IMR-90 (cell line): ENCODE measurements around the gene MBD2. TPM values are rescaled to one million over a fixed set of nuclear protein-coding genes. Genes with fewer than 3 reads are reported as not detected.

ENCODE experiments used
- ATAC-seq: fragments of 200-7000 bp; cut with Tn5 transposase; 2 replicates; pipeline ENCODE4 v1.9.1; 2020; ENCODE audit warnings: low read depth, mild to moderate bottlenecking, moderate library complexity
- BruUV-seq: library from RNA; stranded (reverse); fragments of 400-500 nt; replicated peaks from 2 replicates; lab custom pipeline; 2021; lab: Mats Ljungman, UMichigan
- CTCF ChIA-PET: fragments of 300-600 bp; formaldehyde crosslinking; extraction: SDS; loops from one replicate; lab custom pipeline; 2021; ENCODE audit warnings: antibody characterized with exemption; lab: Yijun Ruan, JAX
- POLR2A ChIA-PET: fragments of 300-600 bp; sonication (Branson Sonifier 250); formaldehyde crosslinking; loops from one replicate; lab custom pipeline; 2022; ENCODE audit warnings: antibody characterized with exemption; ENCODE audit not compliant: unreplicated experiment; lab: Charles Lee
- DNase-seq: peaks from one replicate; pipeline ENCODE4 v3.0.0; 2013
- H2AFZ ChIP-seq: replicated peaks from 2 replicates; pipeline ENCODE3; 2013; ENCODE audit warnings: low read length, mild to moderate bottlenecking; ENCODE audit not compliant: poor library complexity
- H2AK5ac ChIP-seq: 2 replicates; pipeline ENCODE4 v1.6.1; 2013; ENCODE audit warnings: low read depth, low read length, inconsistent platforms
- H2AK9ac ChIP-seq: replicated peaks from 2 replicates; pipeline ENCODE3; 2013; ENCODE audit warnings: mild to moderate bottlenecking, low read depth, low read length, moderate library complexity; ENCODE audit not compliant: poor library complexity
- H2BK120ac ChIP-seq: 2 replicates; pipeline ENCODE4 v1.6.1; 2013; ENCODE audit warnings: low read depth, low read length, inconsistent platforms
- H2BK15ac ChIP-seq: 3 replicates; pipeline ENCODE4 v1.6.1; 2013; ENCODE audit warnings: low read depth, low read length, inconsistent platforms
- H2BK20ac ChIP-seq: 2 replicates; pipeline ENCODE4 v1.6.1; 2013; ENCODE audit warnings: low read depth, mild to moderate bottlenecking, inconsistent platforms, low read length, moderate library complexity
- H2BK5ac ChIP-seq: 2 replicates; pipeline ENCODE4 v1.6.1; 2013; ENCODE audit warnings: mild to moderate bottlenecking, low read depth, low read length, inconsistent platforms; ENCODE audit not compliant: poor library complexity, severe bottlenecking
- H3K14ac ChIP-seq: replicated peaks from 2 replicates; pipeline ENCODE4 v1.6.1; 2013; ENCODE audit warnings: low read depth, low read length, inconsistent platforms
- H3K18ac ChIP-seq: 2 replicates; pipeline ENCODE4 v1.6.1; 2013; ENCODE audit warnings: low read depth, low read length, control low read depth
- H3K23ac ChIP-seq: 2 replicates; pipeline ENCODE4 v1.6.1; 2013; ENCODE audit warnings: low read depth, low read length, inconsistent platforms
- H3K27ac ChIP-seq: 2 replicates; pipeline ENCODE4 v1.5.1; 2013; ENCODE audit warnings: mild to moderate bottlenecking, control low read depth, low read length; ENCODE audit not compliant: insufficient read depth
- H3K27me3 ChIP-seq: 2 replicates; pipeline ENCODE4 v1.6.1; 2013; ENCODE audit warnings: low read length; ENCODE audit not compliant: control insufficient read depth, insufficient read depth
- H3K36me3 ChIP-seq: 2 replicates; pipeline ENCODE4 v1.6.1; 2013; ENCODE audit warnings: low read length, mixed read lengths; ENCODE audit not compliant: control insufficient read depth, insufficient read depth
- H3K4ac ChIP-seq: 2 replicates; pipeline ENCODE4 v1.6.1; 2013; ENCODE audit warnings: low read depth, low read length, inconsistent platforms
- H3K4me1 ChIP-seq: 2 replicates; pipeline ENCODE4 v1.6.1; 2013; ENCODE audit warnings: low read length, mixed read lengths; ENCODE audit not compliant: control insufficient read depth, insufficient read depth
- H3K4me2 ChIP-seq: 2 replicates; pipeline ENCODE4 v1.6.1; 2013; ENCODE audit warnings: low read depth, mild to moderate bottlenecking, control low read depth, low read length, moderate library complexity
- H3K4me3 ChIP-seq: 2 replicates; pipeline ENCODE4 v1.5.1; 2013; ENCODE audit warnings: low read depth, mild to moderate bottlenecking, control low read depth, low read length, moderate library complexity; ENCODE audit not compliant: insufficient read depth
- H3K56ac ChIP-seq: 2 replicates; pipeline ENCODE4 v1.6.1; 2013; ENCODE audit warnings: low read length, inconsistent platforms; ENCODE audit not compliant: insufficient read depth; ENCODE audit errors: extremely low read depth
- H3K79me1 ChIP-seq, 2 experiments: 2 replicates each; pipeline ENCODE4 v1.6.1; 2013; ENCODE audit warnings: low read length in 2 of 2, inconsistent platforms in 1 of 2, low read depth in 1 of 2
- H3K9ac ChIP-seq: 2 replicates; pipeline ENCODE4 v1.6.1; 2013; ENCODE audit warnings: low read depth, low read length, control low read depth
- H3K9me1 ChIP-seq: 2 replicates; pipeline ENCODE4 v1.6.1; 2013; ENCODE audit warnings: low read length, inconsistent platforms; ENCODE audit not compliant: insufficient read depth
- H3K9me3 ChIP-seq: 2 replicates; pipeline ENCODE4 v1.6.1; 2013; ENCODE audit warnings: low read length; ENCODE audit not compliant: control insufficient read depth, insufficient read depth
- H4K20me1 ChIP-seq: 2 replicates; pipeline ENCODE4 v1.6.1; 2013; ENCODE audit warnings: low read length, inconsistent platforms; ENCODE audit not compliant: insufficient read depth
- H4K5ac ChIP-seq: 2 replicates; pipeline ENCODE4 v1.6.1; 2013; ENCODE audit warnings: mild to moderate bottlenecking, low read depth, low read length, control low read depth
- H4K8ac ChIP-seq, 2 experiments: 2 replicates each; pipeline ENCODE4 v1.6.1; 2013; ENCODE audit warnings: low read depth in 2 of 2, low read length in 2 of 2, control low read depth in 1 of 2, inconsistent platforms in 1 of 2
- H4K91ac ChIP-seq: 2 replicates; pipeline ENCODE4 v1.6.1; 2013; ENCODE audit warnings: low read depth, low read length, inconsistent platforms; ENCODE audit not compliant: insufficient read depth
- BHLHE40 ChIP-seq: fragments of 150-350 bp; IDR thresholded peaks from 2 replicates; pipeline ENCODE4 v1.6.1; 2016; ENCODE audit warnings: mild to moderate bottlenecking, low read depth, low read length
- CEBPB ChIP-seq: IDR thresholded peaks from 2 replicates; pipeline ENCODE4 v1.6.1; 2012; ENCODE audit warnings: low read depth, low read length, improper control_type of control experiment
- CHD1 ChIP-seq: IDR thresholded peaks from 2 replicates; pipeline ENCODE4 v1.6.1; 2012; ENCODE audit warnings: low read depth, low read length, improper control_type of control experiment
- CTCF ChIP-seq: conservative IDR thresholded peaks from 2 replicates; pipeline ENCODE4 v1.5.1; 2012; ENCODE audit warnings: mild to moderate bottlenecking, low read depth, low read length, improper control_type of control experiment
- ELK1 ChIP-seq: fragments of 150-350 bp; IDR thresholded peaks from 2 replicates; pipeline ENCODE4 v1.6.1; 2016; ENCODE audit warnings: low read depth, mild to moderate bottlenecking, low read length, moderate library complexity, borderline replicate concordance
- FOS ChIP-seq: fragments of 150-350 bp; IDR thresholded peaks from 2 replicates; pipeline ENCODE4 v1.6.1; 2016; ENCODE audit warnings: low read depth, low read length
- MAFK ChIP-seq: IDR thresholded peaks from 2 replicates; pipeline ENCODE4 v1.6.1; 2012; ENCODE audit warnings: low read depth, low read length, improper control_type of control experiment
- MAZ ChIP-seq: IDR thresholded peaks from 2 replicates; pipeline ENCODE4 v1.6.1; 2012; ENCODE audit warnings: low read depth, mild to moderate bottlenecking, low read length, improper control_type of control experiment, moderate library complexity, borderline replicate concordance
- MXI1 ChIP-seq: IDR thresholded peaks from 2 replicates; pipeline ENCODE4 v1.6.1; 2012; ENCODE audit warnings: low read depth, mild to moderate bottlenecking, low read length, moderate library complexity, borderline replicate concordance
- NFE2L2 ChIP-seq: fragments of 150-350 bp; IDR thresholded peaks from 2 replicates; pipeline ENCODE4 v1.6.1; 2016; ENCODE audit warnings: low read depth, mild to moderate bottlenecking, low read length
- POLR2A ChIP-seq: IDR thresholded peaks from 2 replicates; pipeline ENCODE4 v1.6.1; 2012; ENCODE audit warnings: mild to moderate bottlenecking, low read depth, low read length
- RAD21 ChIP-seq: IDR thresholded peaks from 2 replicates; pipeline ENCODE4 v1.6.1; 2012; ENCODE audit warnings: low read length, improper control_type of control experiment
- RCOR1 ChIP-seq: IDR thresholded peaks from 2 replicates; pipeline ENCODE4 v1.6.1; 2012; ENCODE audit warnings: mild to moderate bottlenecking, low read length, improper control_type of control experiment; ENCODE audit not compliant: insufficient replicate concordance
- RFX5 ChIP-seq: IDR thresholded peaks from 2 replicates; pipeline ENCODE4 v1.8.0; 2012; ENCODE audit warnings: low read depth, mild to moderate bottlenecking, low read length, moderate library complexity
- SMC3 ChIP-seq: fragments of 150-350 bp; IDR thresholded peaks from 2 replicates; pipeline ENCODE4 v1.6.1; 2016; ENCODE audit warnings: low read depth, mild to moderate bottlenecking, antibody characterized with exemption, low read length, moderate library complexity
- USF2 ChIP-seq: fragments of 150-350 bp; IDR thresholded peaks from 2 replicates; pipeline ENCODE4 v1.6.1; 2017; ENCODE audit warnings: mild to moderate bottlenecking, antibody characterized with exemption, low read length, low read depth
- whole genome bisulfite sequencing, 2 experiments: methylation state at CpG; one replicate each; pipeline versions ENCODE4 v1.1.5 to v1.1.7; 2013; ENCODE audit warnings: missing lambda C conversion rate in 2 of 2; ENCODE audit not compliant: insufficient read length in 1 of 2; ENCODE audit errors: extremely low coverage in 2 of 2; 5-methylcytosine and 5-hydroxymethylcytosine counted together
- dilution Hi-C: fragments of 300-500 bp; cut with HindIII; formaldehyde crosslinking; loops from one replicate; pipeline ENCODE4 v1.14.3; 2018; ENCODE audit warnings: low sequenced_read_pairs; ENCODE audit not compliant: unreplicated experiment
- in situ Hi-C: fragments of 300-500 bp; cut with MboI; formaldehyde crosslinking; loops from 3 replicates; pipeline ENCODE4 v1.14.3; 2019; ENCODE audit warnings: low sequenced_read_pairs, inconsistent platforms, mixed read lengths
- intact Hi-C: fragments of 100-400 bp; cut with micrococcal nuclease; formaldehyde crosslinking; loops from 2 replicates; pipeline ENCODE4 v1.10.0; 2022
- polyA plus RNA-seq, 3 experiments: library from polyadenylated mRNA; depleted of rRNA; stranded (reverse); fragments of >200 nt; gene quantifications; 2 replicates each; pipeline ENCODE4 v1.2.3, GENCODE V29; 2012; ENCODE audit warnings: low replicate concordance in 1 of 3
- total RNA-seq: library from RNA; depleted of rRNA; stranded (reverse); fragments of >200 nt; gene quantifications from 2 replicates; pipeline ENCODE4 v1.2.3, GENCODE V29; 2012

MBD2 gene
- total and polyA plus RNA-seq, 2 of the 4 experiments (the other 2 are of a cell fraction) = 9.7 to 29.5 TPM

- Histone ChIP-seq H3K56ac (no peak overlapping the region), H3K4me1 (no peaks in the 10 kb centered on the region), H2BK120ac (no peak overlapping the region), H2BK5ac (no peak overlapping the region), H4K20me1 (no peaks in the 10 kb centered on the region), H3K9me1 (no peaks in the 10 kb centered on the region), H3K27ac (no peak overlapping the region), H3K4me2 (no peak overlapping the region), H4K8ac (no peak overlapping the region), H3K4ac (no peak overlapping the region), H3K79me1 (no peaks in the 10 kb centered on the region), H3K14ac (no peak overlapping the region), H2AK9ac (no peak overlapping the region), H2AK5ac (no peak overlapping the region), H2BK20ac (no peak overlapping the region), H3K4me3 (no peak overlapping the region), H4K91ac (no peak overlapping the region), H3K9me3 (no peaks in the 10 kb centered on the region), H3K18ac (no peak overlapping the region), H2AFZ (no peak overlapping the region), H3K27me3 (peaks cover 6% of the 10 kb centered on the region), H3K36me3 (no peaks in the 10 kb centered on the region), H2BK15ac (no peak overlapping the region), H3K23ac (no peak overlapping the region), H4K5ac (no peak overlapping the region), H3K9ac (no peak overlapping the region)
- dilution Hi-C loops = no loop called here
- in situ Hi-C loops = no loop called here
- TF ChIP-seq CTCF (no peak), USF2 (no peak), MAFK (no peak), RAD21 (no peak), CEBPB (no peak), MXI1 (no peak), POLR2A (no peak), FOS (no peak), ELK1 (no peak), CHD1 (no peak), RFX5 (no peak), SMC3 (no peak), NFE2L2 (no peak), BHLHE40 (no peak), MAZ (no peak), RCOR1 (no peak)
- ChIA-PET CTCF (no interaction called here), POLR2A (interaction anchor here (0.6 kb wide), 1 partner anchor 30 kb away, joined by 3 read pairs; no protein-coding TSS in a partner anchor)
- intact Hi-C loops = no loop called here
- no CpG with 5 or more reads among the region's 19 CpGs for WGBS, 2 experiments
- no TSS peak for BruUV-seq
- DNase-seq (no peak), ATAC-seq (no peak)
Observed at GRCh38 chr18:54242327-54242726, 17.9 kb upstream of the MBD2 start.
